RWPE1 (cell line): ENCODE results near the gene ANLN.

Experiments used
- CTCF ChIA-PET: fragments of 350-600 bp; sonication (Branson Sonifier 250); formaldehyde crosslinking; extraction: SDS; loops from one replicate; lab custom pipeline; 2021; lab: Yijun Ruan, JAX
- POLR2A ChIA-PET: fragments of 400-600 bp; formaldehyde crosslinking; extraction: SDS; loops from one replicate; lab custom pipeline; 2020; ENCODE audit warnings: antibody characterized with exemption; ENCODE audit not compliant: low non-redundant PET; lab: Yijun Ruan, JAX
- DNase-seq: peaks from one replicate; pipeline ENCODE4 v3.0.0; 2012; ENCODE audit warnings: low spot score
- H3K27ac ChIP-seq: fragments of 450-650 bp; 2 replicates; pipeline ENCODE4 v1.5.1; 2017
- TF ChIP-seq, protein P1 (sequence below): fragments of 450-650 bp; conservative IDR thresholded peaks from 2 replicates; pipeline ENCODE4 v1.5.1; 2017; ENCODE audit warnings: low read depth, mild to moderate bottlenecking

Gene ANLN

DNA sequence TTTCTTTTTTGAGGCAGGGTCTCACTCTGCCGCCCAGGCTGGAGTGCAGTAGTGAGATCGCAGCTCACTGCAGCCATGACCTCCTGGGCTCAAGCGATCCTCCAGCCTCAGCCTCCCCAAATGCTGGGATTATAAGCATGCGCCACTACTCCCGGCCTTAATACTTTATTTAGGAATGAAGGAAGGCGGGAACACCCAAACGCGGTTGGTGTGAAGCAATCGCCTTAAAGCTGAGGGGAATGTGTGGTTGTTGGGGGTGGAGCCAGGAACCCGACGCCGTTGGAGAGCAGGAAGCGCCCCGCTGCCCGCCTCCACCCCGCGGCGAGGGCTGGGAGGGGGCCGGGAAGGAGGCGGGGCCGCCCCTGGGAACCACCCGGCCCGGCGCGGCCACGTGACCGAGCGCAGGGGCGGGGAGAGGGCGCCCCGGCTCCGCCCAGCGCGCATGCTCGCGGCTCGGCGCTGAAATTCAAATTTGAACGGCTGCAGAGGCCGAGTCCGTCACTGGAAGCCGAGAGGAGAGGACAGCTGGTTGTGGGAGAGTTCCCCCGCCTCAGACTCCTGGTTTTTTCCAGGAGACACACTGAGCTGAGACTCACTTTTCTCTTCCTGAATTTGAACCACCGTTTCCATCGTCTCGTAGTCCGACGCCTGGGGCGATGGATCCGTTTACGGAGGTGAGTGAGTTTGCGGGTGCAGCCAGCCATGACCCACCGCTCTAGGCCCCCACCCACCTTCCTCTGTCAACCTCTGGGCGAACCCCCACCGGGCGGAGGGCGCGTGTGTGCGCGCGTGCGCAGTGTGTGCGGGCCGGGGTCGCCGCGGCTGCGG, at the start of gene ANLN:
Gene ANLN (plus strand): TSS at position 492 of the 828 bp plus-strand sequence. CDS start 165 bp downstream, at position 657.
- TF ChIP-seq, protein P1, sequence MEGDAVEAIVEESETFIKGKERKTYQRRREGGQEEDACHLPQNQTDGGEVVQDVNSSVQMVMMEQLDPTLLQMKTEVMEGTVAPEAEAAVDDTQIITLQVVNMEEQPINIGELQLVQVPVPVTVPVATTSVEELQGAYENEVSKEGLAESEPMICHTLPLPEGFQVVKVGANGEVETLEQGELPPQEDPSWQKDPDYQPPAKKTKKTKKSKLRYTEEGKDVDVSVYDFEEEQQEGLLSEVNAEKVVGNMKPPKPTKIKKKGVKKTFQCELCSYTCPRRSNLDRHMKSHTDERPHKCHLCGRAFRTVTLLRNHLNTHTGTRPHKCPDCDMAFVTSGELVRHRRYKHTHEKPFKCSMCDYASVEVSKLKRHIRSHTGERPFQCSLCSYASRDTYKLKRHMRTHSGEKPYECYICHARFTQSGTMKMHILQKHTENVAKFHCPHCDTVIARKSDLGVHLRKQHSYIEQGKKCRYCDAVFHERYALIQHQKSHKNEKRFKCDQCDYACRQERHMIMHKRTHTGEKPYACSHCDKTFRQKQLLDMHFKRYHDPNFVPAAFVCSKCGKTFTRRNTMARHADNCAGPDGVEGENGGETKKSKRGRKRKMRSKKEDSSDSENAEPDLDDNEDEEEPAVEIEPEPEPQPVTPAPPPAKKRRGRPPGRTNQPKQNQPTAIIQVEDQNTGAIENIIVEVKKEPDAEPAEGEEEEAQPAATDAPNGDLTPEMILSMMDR: no peak
- DNase-seq: peak; percentile 98
- ChIA-PET POLR2A (interaction anchor here (0.5 to 1.0 kb wide), 2 partner anchors 23 to 695 kb away, joined by 3 read pairs; no protein-coding TSS in a partner anchor), CTCF (interaction anchor here (0.8 to 1.0 kb wide), 2 partner anchors 23 to 32 kb away, joined by 3 to 4 read pairs; a partner anchor contains a TSS)
- H3K27ac ChIP-seq: peak within 1 kb of the TSS; percentile 97

- no peak for DNase-seq
- no peak overlapping the region for H3K27ac ChIP-seq
- ChIA-PET POLR2A (no interaction called here), CTCF (no interaction called here)
- TF ChIP-seq, protein P1: no peak
These were observed 46.1 kb upstream of the ANLN start for GRCh38 chr7:36343548-36343947.

GRCh38 chr7:36344622-36345021, 45.0 kb upstream of the ANLN start:
- CTCF ChIA-PET: no interaction called here
- no peak overlapping the region for H3K27ac ChIP-seq
- TF ChIP-seq, protein P1: no peak
- DNase-seq: no peak
- POLR2A ChIA-PET: no interaction called here

GRCh38 chr7:36346260-36346831, 43.3 kb upstream of the ANLN start:
- ChIA-PET POLR2A (no interaction called here), CTCF (no interaction called here)
- TF ChIP-seq, protein P1: no peak
- DNase-seq: no peak
- H3K27ac ChIP-seq: no peak overlapping the region

GRCh38 chr7:36348256-36348655, 41.4 kb upstream of the ANLN start:
- POLR2A ChIA-PET: no interaction called here

GRCh38 chr7:36348771-36349170, 40.9 kb upstream of the ANLN start:
- ChIA-PET POLR2A (no interaction called here), CTCF (interaction anchor here (0.6 kb wide), 1 partner anchor 76 kb away, joined by 3 read pairs; no protein-coding TSS in a partner anchor)
- H3K27ac ChIP-seq: no peak overlapping the region
- DNase-seq: no peak
- TF ChIP-seq, protein P1: no peak

More at GRCh38 chr7:36348256-36348655, 41.4 kb upstream of the ANLN start:
- no peak overlapping the region for H3K27ac ChIP-seq
- no peak for DNase-seq
- TF ChIP-seq, protein P1: no peak
- CTCF ChIA-PET: no interaction called here
